ENCODE results near the gene TRIM2. TPM values are rescaled to one million over a fixed set of nuclear protein-coding genes. Genes with fewer than 3 reads are reported as not detected.

The TRIM2 gene
- polyA plus RNA-seq, 3 donors: 0.50 to 0.96 (median 0.76) TPM

GRCh38 chr4:153259661-153260060 is 55.4 kb downstream of the TRIM2 start:
- peaks cover 0 to 15% (median 11%) of the 10 kb centered on the region in 7 donors for H3K9me3 Mint-ChIP-seq
- H3K4me3 Mint-ChIP-seq: no peak overlapping the region
- no peak for TF ChIP-seq CTCF (IDR thresholded peaks at IDR 0.05)
- no peaks in the 10 kb centered on the region for H3K79me2 ChIP-seq (ENCODE audit: insufficient read depth, low read length)
- H3K36me3 Mint-ChIP-seq: no peaks in the 10 kb centered on the region
- H3K4me1 Mint-ChIP-seq: no peaks in the 10 kb centered on the region
- H3K27me3 ChIP-seq (ENCODE audit: control insufficient read depth in 2 of 2, insufficient read depth in 2 of 2, low read length in 2 of 2): peaks cover 30 to 36% of the 10 kb centered on the region in 2 donors
- intact Hi-C loops (cut with micrococcal nuclease): no loop called here
- no peaks in the 10 kb centered on the region for H3K36me3 ChIP-seq (replicated peaks in 1 of 2; ENCODE audit: control insufficient read depth in 1 of 2, insufficient read depth in 2 of 2, low read length in 2 of 2)
- H4K20me1 ChIP-seq (ENCODE audit: insufficient read depth, low read length): no peaks in the 10 kb centered on the region
- peaks cover 0 to 3% of the 10 kb centered on the region in 2 donors for H3K4me1 ChIP-seq (ENCODE audit: control insufficient read depth in 1 of 2, insufficient read depth in 2 of 2, low read length in 2 of 2)
- no peak overlapping the region for H2AFZ ChIP-seq (ENCODE audit: insufficient read depth, low read depth, low read length, poor library complexity, severe bottlenecking)
- no peak overlapping the region for H3K9ac ChIP-seq (ENCODE audit: insufficient read depth, low read length, poor library complexity, severe bottlenecking)
- H3K9me3 ChIP-seq (replicated peaks in 1 of 2; ENCODE audit: control insufficient read depth in 1 of 2, insufficient read depth in 1 of 2, low read length in 2 of 2): peaks cover 0 to 9% of the 10 kb centered on the region in 2 donors
- no peak overlapping the region for H3K4me2 ChIP-seq (replicated peaks; ENCODE audit: extremely low read depth, low read length, poor library complexity, severe bottlenecking)
- no peak for DNase-seq
- H3K27me3 Mint-ChIP-seq (ENCODE audit: low read depth in 3 of 3): peaks cover 3 to 10% (median 9%) of the 10 kb centered on the region in 3 donors
- H3K27ac ChIP-seq (ENCODE audit: low read depth in 1 of 2, low read length in 2 of 2): no peak overlapping the region
- WGBS (ENCODE audit: insufficient coverage): no CpG with 5 or more reads among the region's 4 CpGs
- H3K4me3 ChIP-seq (replicated peaks in 1 of 3; ENCODE audit: low read depth in 2 of 3, low read length in 3 of 3): no peak overlapping the region
- no peak overlapping the region for H3K27ac Mint-ChIP-seq

- no peak for DNase-seq
- H3K4me1 ChIP-seq (ENCODE audit: control insufficient read depth in 1 of 2, insufficient read depth in 2 of 2, low read length in 2 of 2): peaks cover 0 to 3% of the 10 kb centered on the region in 2 donors
- no peak overlapping the region for H3K4me2 ChIP-seq (replicated peaks; ENCODE audit: extremely low read depth, low read length, poor library complexity, severe bottlenecking)
- no peak overlapping the region for H3K9ac ChIP-seq (ENCODE audit: insufficient read depth, low read length, poor library complexity, severe bottlenecking)
- no peak overlapping the region for H3K27ac Mint-ChIP-seq
- H3K4me3 Mint-ChIP-seq: no peak overlapping the region
- H3K4me3 ChIP-seq (replicated peaks in 1 of 3; ENCODE audit: low read depth in 2 of 3, low read length in 3 of 3): no peak overlapping the region
- H3K27ac ChIP-seq (ENCODE audit: low read depth in 1 of 2, low read length in 2 of 2): no peak overlapping the region
- H3K36me3 ChIP-seq (replicated peaks in 1 of 2; ENCODE audit: control insufficient read depth in 1 of 2, insufficient read depth in 2 of 2, low read length in 2 of 2): no peaks in the 10 kb centered on the region
- TF ChIP-seq CTCF (IDR thresholded peaks at IDR 0.05): no peak
- intact Hi-C loops (cut with micrococcal nuclease): no loop called here
- H2AFZ ChIP-seq (ENCODE audit: insufficient read depth, low read depth, low read length, poor library complexity, severe bottlenecking): no peak overlapping the region
- no peaks in the 10 kb centered on the region for H3K79me2 ChIP-seq (ENCODE audit: insufficient read depth, low read length)
- peaks cover 30 to 36% of the 10 kb centered on the region in 2 donors for H3K27me3 ChIP-seq (ENCODE audit: control insufficient read depth in 2 of 2, insufficient read depth in 2 of 2, low read length in 2 of 2)
- H3K4me1 Mint-ChIP-seq: no peaks in the 10 kb centered on the region
- peaks cover 3 to 10% (median 7%) of the 10 kb centered on the region in 3 donors for H3K27me3 Mint-ChIP-seq (ENCODE audit: low read depth in 3 of 3)
- peaks cover 0 to 9% of the 10 kb centered on the region in 2 donors for H3K9me3 ChIP-seq (replicated peaks in 1 of 2; ENCODE audit: control insufficient read depth in 1 of 2, insufficient read depth in 1 of 2, low read length in 2 of 2)
- no CpG with 5 or more reads among the region's 3 CpGs for WGBS (ENCODE audit: insufficient coverage)
- no peaks in the 10 kb centered on the region for H4K20me1 ChIP-seq (ENCODE audit: insufficient read depth, low read length)
- no peaks in the 10 kb centered on the region for H3K36me3 Mint-ChIP-seq
- peaks cover 0 to 15% (median 11%) of the 10 kb centered on the region in 7 donors for H3K9me3 Mint-ChIP-seq
Measured at GRCh38 chr4:153260132-153260531, 55.9 kb downstream of the TRIM2 start.

Measured in CD14-positive monocyte (primary cell).